ENCODE results near the gene CCDC51.

Gene CCDC51

DNA sequence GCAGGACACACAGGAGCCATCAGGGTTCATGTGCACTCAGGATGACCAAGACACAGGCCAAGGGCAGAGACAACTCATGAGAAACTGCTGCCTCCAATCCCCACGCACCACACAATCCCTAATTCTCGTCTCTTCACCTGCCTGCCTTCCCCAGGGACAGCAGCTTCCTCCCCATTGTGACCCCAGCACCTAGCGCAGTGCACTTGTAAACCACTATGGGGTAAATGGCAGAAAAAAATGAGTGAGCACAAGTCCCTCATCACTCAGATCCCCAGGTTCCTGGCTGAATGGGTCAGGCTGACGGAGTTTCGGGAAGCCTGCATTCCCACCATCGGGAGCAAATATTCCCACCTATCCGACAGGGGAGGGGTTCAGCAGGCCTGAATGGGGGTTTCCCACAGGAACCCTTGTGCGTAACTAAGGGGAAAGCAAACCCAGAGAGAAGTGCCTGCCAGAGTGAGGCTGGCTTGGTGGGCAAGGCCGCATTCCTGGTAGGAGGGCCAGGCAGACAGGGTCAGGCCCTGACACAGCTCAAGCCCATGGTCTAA is 28.8 kb downstream of the CCDC51 start:
- H3K4me3 Mint-ChIP-seq: no peak overlapping the region
- H3K27me3 Mint-ChIP-seq: no peaks in the 10 kb centered on the region
- DNase-seq (ENCODE audit: low spot score in 2 of 2) (no peak), ATAC-seq (replicated peaks; ENCODE audit: extremely low read depth, poor library complexity, severe bottlenecking) (no peak)
- no peak overlapping the region for H3K27ac Mint-ChIP-seq (ENCODE audit: low read depth)
- H3K9me3 Mint-ChIP-seq: no peaks in the 10 kb centered on the region
- H3K36me3 Mint-ChIP-seq (ENCODE audit: insufficient read depth): no peaks in the 10 kb centered on the region
- no peaks in the 10 kb centered on the region for H3K4me1 Mint-ChIP-seq

GRCh38 chr3:48410205-48411040 is 29.5 kb downstream of the CCDC51 start:
- no peaks in the 10 kb centered on the region for H3K4me1 Mint-ChIP-seq
- H3K4me3 Mint-ChIP-seq: no peak overlapping the region
- no peak for ATAC-seq (replicated peaks; ENCODE audit: extremely low read depth, poor library complexity, severe bottlenecking)
- no peaks in the 10 kb centered on the region for H3K27me3 Mint-ChIP-seq
- H3K9me3 Mint-ChIP-seq: no peaks in the 10 kb centered on the region
- DNase-seq (ENCODE audit: low spot score in 2 of 2): no peak
- no peaks in the 10 kb centered on the region for H3K36me3 Mint-ChIP-seq (ENCODE audit: insufficient read depth)
- no peak overlapping the region for H3K27ac Mint-ChIP-seq (ENCODE audit: low read depth)

- H3K36me3 Mint-ChIP-seq (ENCODE audit: insufficient read depth): no peaks in the 10 kb centered on the region
- no peaks in the 10 kb centered on the region for H3K9me3 Mint-ChIP-seq
- H3K27ac Mint-ChIP-seq (ENCODE audit: low read depth): no peak overlapping the region
- H3K4me1 Mint-ChIP-seq: no peaks in the 10 kb centered on the region
- H3K27me3 Mint-ChIP-seq: no peaks in the 10 kb centered on the region
- DNase-seq (ENCODE audit: low spot score in 2 of 2): no peak
- ATAC-seq (replicated peaks; ENCODE audit: extremely low read depth, poor library complexity, severe bottlenecking): no peak
- no peak overlapping the region for H3K4me3 Mint-ChIP-seq
These were observed 30.4 kb downstream of the CCDC51 start for GRCh38 chr3:48409291-48410201.

DNA sequence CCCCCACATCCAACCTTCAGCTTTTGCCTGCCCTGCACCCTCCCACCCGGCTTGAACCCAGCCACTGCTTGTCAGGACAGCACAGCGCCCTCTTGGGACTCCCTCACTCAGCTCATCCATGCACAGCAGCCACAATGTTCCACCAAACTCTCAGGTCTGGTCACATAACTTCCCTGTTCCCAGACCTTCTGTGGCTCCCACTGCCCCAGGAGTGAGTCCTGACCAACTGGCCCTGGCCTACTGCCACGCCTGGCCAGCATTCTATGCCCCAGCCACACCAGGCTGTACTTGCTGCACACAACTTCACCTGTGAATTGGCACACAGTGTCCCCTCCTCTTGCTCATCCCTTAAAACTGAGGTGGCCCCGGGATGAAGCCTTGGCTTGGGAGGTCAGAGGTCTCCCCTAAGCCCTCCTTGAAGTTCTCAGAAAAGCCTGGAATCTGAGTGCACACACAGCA is 31.1 kb downstream of the CCDC51 start:
- Mint-ChIP-seq H3K27ac (ENCODE audit: low read depth) (no peak overlapping the region), H3K36me3 (ENCODE audit: insufficient read depth) (no peaks in the 10 kb centered on the region), H3K9me3 (no peaks in the 10 kb centered on the region), H3K4me3 (no peak overlapping the region), H3K4me1 (no peaks in the 10 kb centered on the region), H3K27me3 (no peaks in the 10 kb centered on the region)
- ATAC-seq (replicated peaks; ENCODE audit: extremely low read depth, poor library complexity, severe bottlenecking) (no peak), DNase-seq (ENCODE audit: low spot score in 2 of 2) (no peak)

DNA sequence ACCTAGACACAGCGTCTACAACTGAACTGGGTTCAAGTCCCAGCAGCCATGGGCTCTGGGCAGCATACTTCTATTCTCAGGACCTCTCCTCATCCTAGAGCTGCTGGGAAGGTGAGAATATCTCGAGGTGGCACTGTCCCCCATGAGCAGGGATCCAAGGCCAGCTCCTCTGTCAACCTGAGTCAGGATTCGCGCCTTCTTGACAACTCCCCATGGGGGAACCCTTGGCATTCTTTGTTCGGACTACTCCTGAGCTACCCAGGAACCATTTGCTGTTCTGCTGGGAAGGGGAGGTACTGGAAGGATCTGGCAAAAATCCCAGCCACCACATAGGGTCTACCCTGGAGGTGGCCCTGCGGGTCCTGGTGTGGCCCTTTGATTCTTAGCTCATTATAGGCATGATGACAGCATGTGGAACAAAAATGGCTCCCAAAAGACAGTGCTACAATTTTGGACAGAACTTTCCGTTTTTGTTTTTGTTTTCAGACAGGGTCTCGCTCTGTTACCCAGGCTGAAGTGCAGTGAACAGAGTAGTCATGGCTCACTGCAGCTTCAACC is 32.3 kb downstream of the CCDC51 start:
- Mint-ChIP-seq H3K36me3 (ENCODE audit: insufficient read depth) (no peaks in the 10 kb centered on the region), H3K9me3 (no peaks in the 10 kb centered on the region), H3K4me1 (no peaks in the 10 kb centered on the region), H3K27ac (ENCODE audit: low read depth) (peak overlapping the region; percentile 49), H3K27me3 (no peaks in the 10 kb centered on the region), H3K4me3 (no peak overlapping the region)
- DNase-seq (ENCODE audit: low spot score in 2 of 2) (no peak), ATAC-seq (replicated peaks; ENCODE audit: extremely low read depth, poor library complexity, severe bottlenecking) (no peak)

GRCh38 chr3:48406443-48407431 is 33.2 kb downstream of the CCDC51 start:
- Mint-ChIP-seq H3K9me3 (no peaks in the 10 kb centered on the region), H3K4me1 (no peaks in the 10 kb centered on the region), H3K36me3 (ENCODE audit: insufficient read depth) (no peaks in the 10 kb centered on the region), H3K27ac (ENCODE audit: low read depth) (peak overlapping the region; percentile 49), H3K27me3 (no peaks in the 10 kb centered on the region), H3K4me3 (no peak overlapping the region)
- ATAC-seq (replicated peaks; ENCODE audit: extremely low read depth, poor library complexity, severe bottlenecking) (no peak), DNase-seq (ENCODE audit: low spot score in 2 of 2) (no peak)

GRCh38 chr3:48405971-48406370 is 33.9 kb downstream of the CCDC51 start:
- no peaks in the 10 kb centered on the region for H3K36me3 Mint-ChIP-seq (ENCODE audit: insufficient read depth)
- ATAC-seq (replicated peaks; ENCODE audit: extremely low read depth, poor library complexity, severe bottlenecking) (no peak), DNase-seq (ENCODE audit: low spot score in 2 of 2) (no peak)
- H3K27ac Mint-ChIP-seq (ENCODE audit: low read depth): no peak overlapping the region
- no peaks in the 10 kb centered on the region for H3K4me1 Mint-ChIP-seq
- H3K27me3 Mint-ChIP-seq: peaks cover 1% of the 10 kb centered on the region
- no peaks in the 10 kb centered on the region for H3K9me3 Mint-ChIP-seq
- H3K4me3 Mint-ChIP-seq: no peak overlapping the region

- H3K27ac Mint-ChIP-seq (ENCODE audit: low read depth): no peak overlapping the region
- H3K9me3 Mint-ChIP-seq: no peaks in the 10 kb centered on the region
These were observed 34.5 kb downstream of the CCDC51 start for GRCh38 chr3:48405343-48405881.

GRCh38 chr3:48404440-48405342 is 35.2 kb downstream of the CCDC51 start:
- Mint-ChIP-seq H3K36me3 (ENCODE audit: insufficient read depth) (no peaks in the 10 kb centered on the region), H3K4me3 (no peak overlapping the region), H3K4me1 (no peaks in the 10 kb centered on the region), H3K27ac (ENCODE audit: low read depth) (no peak overlapping the region), H3K27me3 (peaks cover 8% of the 10 kb centered on the region), H3K9me3 (no peaks in the 10 kb centered on the region)
- ATAC-seq (replicated peaks; ENCODE audit: extremely low read depth, poor library complexity, severe bottlenecking): no peak
- peak in 1 of 2 donors; percentile 5 for DNase-seq (ENCODE audit: low spot score in 2 of 2)

More at GRCh38 chr3:48405343-48405881, 34.5 kb downstream of the CCDC51 start:
- no peaks in the 10 kb centered on the region for H3K36me3 Mint-ChIP-seq (ENCODE audit: insufficient read depth)
- no peaks in the 10 kb centered on the region for H3K4me1 Mint-ChIP-seq
- H3K27me3 Mint-ChIP-seq: peaks cover 7% of the 10 kb centered on the region
- ATAC-seq (replicated peaks; ENCODE audit: extremely low read depth, poor library complexity, severe bottlenecking) (no peak), DNase-seq (ENCODE audit: low spot score in 2 of 2) (peak in 1 of 2 donors; percentile 8)
- H3K4me3 Mint-ChIP-seq: no peak overlapping the region

- ATAC-seq (replicated peaks; ENCODE audit: extremely low read depth, poor library complexity, severe bottlenecking) (no peak), DNase-seq (ENCODE audit: low spot score in 2 of 2) (peak in 1 of 2 donors; percentile 7)
- H3K27ac Mint-ChIP-seq (ENCODE audit: low read depth): no peak overlapping the region
- H3K9me3 Mint-ChIP-seq: no peaks in the 10 kb centered on the region
- H3K4me1 Mint-ChIP-seq: no peaks in the 10 kb centered on the region
- H3K27me3 Mint-ChIP-seq: peaks cover 8% of the 10 kb centered on the region
- no peaks in the 10 kb centered on the region for H3K36me3 Mint-ChIP-seq (ENCODE audit: insufficient read depth)
- H3K4me3 Mint-ChIP-seq: no peak overlapping the region
These were observed 36.1 kb downstream of the CCDC51 start for GRCh38 chr3:48403533-48404439.

All from central memory CD8-positive, alpha-beta T cell (primary cell).